Stimulated activated memory B cell treated with anti-CD40 and anti-IgM and Interleukin-4, amounts not matched to agents 10 μg/mL and 1 μg/mL and 100 μg/mL, for 72 hours (primary cell): Measurements from ENCODE around the gene CFAP45.

Source experiments
- ATAC-seq: fragments of 150-1000 bp; cut with Tn5 transposase; 2 replicates; pipeline ENCODE4 v1.10.0; 2021
- H3K27ac Mint-ChIP-seq: one replicate; pipeline ENCODE4 v1.8.0; 2022; ENCODE audit warnings: mild to moderate bottlenecking, mixed read lengths
- H3K27me3 Mint-ChIP-seq: one replicate; pipeline ENCODE4 v1.8.0; 2022; ENCODE audit warnings: mixed read lengths
- H3K36me3 Mint-ChIP-seq: one replicate; pipeline ENCODE4 v1.8.0; 2022; ENCODE audit warnings: mixed read lengths
- H3K4me1 Mint-ChIP-seq: one replicate; pipeline ENCODE4 v1.8.0; 2022; ENCODE audit warnings: mixed read lengths
- H3K4me3 Mint-ChIP-seq: one replicate; pipeline ENCODE4 v1.8.0; 2022; ENCODE audit warnings: mild to moderate bottlenecking, moderate library complexity, mixed read lengths
- H3K9me3 Mint-ChIP-seq: one replicate; pipeline ENCODE4 v1.8.0; 2022; ENCODE audit warnings: mixed read lengths

Gene CFAP45

GRCh38 chr1:159828581-159829272 lies 71.2 kb downstream of the CFAP45 start:
- H3K27ac Mint-ChIP-seq = no peak overlapping the region
- ATAC-seq = no peak
- peaks cover 36% of the 10 kb centered on the region for H3K27me3 Mint-ChIP-seq
- H3K36me3 Mint-ChIP-seq = no peaks in the 10 kb centered on the region
- H3K9me3 Mint-ChIP-seq = no peaks in the 10 kb centered on the region
- H3K4me3 Mint-ChIP-seq = no peak overlapping the region
- H3K4me1 Mint-ChIP-seq = peaks cover 28% of the 10 kb centered on the region

DNA sequence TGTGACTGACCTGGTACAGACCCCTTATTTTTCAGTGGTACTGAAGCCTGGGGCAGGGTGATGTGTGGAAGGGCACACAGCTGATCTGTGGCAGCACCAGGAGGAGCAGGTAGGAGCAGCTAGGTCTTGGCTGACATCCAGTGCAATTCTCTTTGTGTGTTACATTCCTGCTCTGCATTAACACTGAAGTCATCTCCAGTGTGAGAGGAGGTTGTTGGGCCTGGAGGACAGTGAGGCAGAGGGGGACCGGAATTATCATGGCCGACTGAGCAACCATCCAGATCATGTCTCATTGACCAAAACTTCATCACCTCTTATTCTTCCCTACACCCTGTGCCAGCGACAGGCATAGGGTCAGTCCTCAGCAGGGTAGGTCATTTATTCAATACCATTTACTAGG lies 71.8 kb downstream of the CFAP45 start:
- no peak overlapping the region for H3K27ac Mint-ChIP-seq
- no peaks in the 10 kb centered on the region for H3K36me3 Mint-ChIP-seq
- peaks cover 41% of the 10 kb centered on the region for H3K27me3 Mint-ChIP-seq
- no peak for ATAC-seq
- H3K4me3 Mint-ChIP-seq = no peak overlapping the region
- no peaks in the 10 kb centered on the region for H3K9me3 Mint-ChIP-seq
- H3K4me1 Mint-ChIP-seq = peaks cover 28% of the 10 kb centered on the region

DNA sequence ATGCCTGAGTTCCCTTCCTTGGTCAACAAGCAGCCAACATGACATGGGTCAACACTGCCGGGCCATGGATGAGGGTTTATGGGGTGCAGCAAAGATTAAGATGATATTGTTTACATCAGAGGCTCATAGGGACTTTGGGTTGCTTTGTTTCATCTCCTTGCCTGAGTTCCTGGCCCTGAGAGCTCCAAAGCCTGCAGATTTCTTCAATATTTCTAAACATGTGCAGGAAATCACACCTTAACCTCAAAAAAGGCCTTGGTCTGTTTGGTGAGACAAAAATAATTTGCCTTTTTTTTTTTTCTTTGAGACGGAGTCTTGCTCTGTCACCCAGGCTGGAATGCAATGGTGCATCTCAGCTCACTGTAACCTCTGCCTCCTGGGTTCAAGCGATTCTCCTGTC lies 72.4 kb downstream of the CFAP45 start:
- no peak overlapping the region for H3K27ac Mint-ChIP-seq
- H3K4me3 Mint-ChIP-seq = no peak overlapping the region
- H3K36me3 Mint-ChIP-seq = no peaks in the 10 kb centered on the region
- peaks cover 48% of the 10 kb centered on the region for H3K27me3 Mint-ChIP-seq
- peaks cover 28% of the 10 kb centered on the region for H3K4me1 Mint-ChIP-seq
- no peaks in the 10 kb centered on the region for H3K9me3 Mint-ChIP-seq
- ATAC-seq = no peak

DNA sequence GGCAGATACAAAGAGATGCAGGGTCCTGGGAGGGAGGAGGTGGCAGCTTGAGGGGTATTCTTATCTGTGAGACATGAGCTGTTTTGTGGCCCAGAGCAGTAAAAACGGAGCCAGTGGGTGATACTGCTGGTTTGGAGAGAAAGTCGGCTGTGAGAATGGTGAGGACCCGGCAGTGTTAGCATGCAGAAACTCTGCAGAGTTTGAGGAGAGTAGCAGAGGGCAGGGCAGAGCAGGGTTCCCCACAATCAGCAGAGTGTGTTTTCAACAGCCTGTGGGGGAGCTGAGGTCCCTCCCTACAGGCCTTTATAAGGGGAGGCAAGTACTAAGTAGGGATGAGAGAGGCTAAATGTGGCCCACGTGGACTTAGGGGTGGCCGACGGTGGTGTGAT lies 72.9 kb downstream of the CFAP45 start:
- no peaks in the 10 kb centered on the region for H3K36me3 Mint-ChIP-seq
- no peak overlapping the region for H3K4me3 Mint-ChIP-seq
- no peaks in the 10 kb centered on the region for H3K9me3 Mint-ChIP-seq
- ATAC-seq = no peak
- peaks cover 28% of the 10 kb centered on the region for H3K4me1 Mint-ChIP-seq
- no peak overlapping the region for H3K27ac Mint-ChIP-seq
- H3K27me3 Mint-ChIP-seq = peaks cover 52% of the 10 kb centered on the region

- H3K4me3 Mint-ChIP-seq = no peak within 1 kb of the TSS
- H3K27me3 Mint-ChIP-seq = peaks cover 57% of the 10 kb centered on the region
- H3K27ac Mint-ChIP-seq = no peak within 1 kb of the TSS
- H3K9me3 Mint-ChIP-seq = no peaks in the 10 kb centered on the region
- ATAC-seq = no peak
- no peaks in the 10 kb centered on the region for H3K36me3 Mint-ChIP-seq
- H3K4me1 Mint-ChIP-seq = peaks cover 28% of the 10 kb centered on the region
These were observed 73.4 kb downstream of the CFAP45 start, which contains the start of gene SLAMF8 for GRCh38 chr1:159826441-159827101. Gene SLAMF8, plus strand, starts transcription at chr1:159826873. Its CDS starts 26 bp downstream, at chr1:159826899.

GRCh38 chr1:159825564-159825963 lies 74.4 kb downstream of the CFAP45 start:
- no peaks in the 10 kb centered on the region for H3K9me3 Mint-ChIP-seq
- peaks cover 28% of the 10 kb centered on the region for H3K4me1 Mint-ChIP-seq
- no peak overlapping the region for H3K4me3 Mint-ChIP-seq
- H3K27ac Mint-ChIP-seq = no peak overlapping the region
- H3K27me3 Mint-ChIP-seq = peaks cover 58% of the 10 kb centered on the region
- no peaks in the 10 kb centered on the region for H3K36me3 Mint-ChIP-seq
- ATAC-seq = no peak

- H3K4me3 Mint-ChIP-seq = no peak overlapping the region
- H3K27me3 Mint-ChIP-seq = peaks cover 58% of the 10 kb centered on the region
- H3K4me1 Mint-ChIP-seq = peaks cover 16% of the 10 kb centered on the region
These were observed 76.6 kb downstream of the CFAP45 start for GRCh38 chr1:159823406-159823805.

More at GRCh38 chr1:159823406-159823805, 76.6 kb downstream of the CFAP45 start:
- H3K36me3 Mint-ChIP-seq = no peaks in the 10 kb centered on the region
- H3K9me3 Mint-ChIP-seq = no peaks in the 10 kb centered on the region
- no peak overlapping the region for H3K27ac Mint-ChIP-seq
- ATAC-seq = no peak
